GM12874 (cell line): ENCODE data around the gene PRSS8.
A peak's percentile ranks its signal among the peaks of the same experiment; 100 is the strongest.

Experiments
- TF ChIP-seq, protein P1 (sequence below): IDR thresholded peaks from 2 replicates; pipeline ENCODE4 v1.5.1; 2011; ENCODE audit warnings: low read depth, mild to moderate bottlenecking, control low read depth, low read length, moderate library complexity; ENCODE audit not compliant: insufficient read depth

The PRSS8 gene

DNA sequence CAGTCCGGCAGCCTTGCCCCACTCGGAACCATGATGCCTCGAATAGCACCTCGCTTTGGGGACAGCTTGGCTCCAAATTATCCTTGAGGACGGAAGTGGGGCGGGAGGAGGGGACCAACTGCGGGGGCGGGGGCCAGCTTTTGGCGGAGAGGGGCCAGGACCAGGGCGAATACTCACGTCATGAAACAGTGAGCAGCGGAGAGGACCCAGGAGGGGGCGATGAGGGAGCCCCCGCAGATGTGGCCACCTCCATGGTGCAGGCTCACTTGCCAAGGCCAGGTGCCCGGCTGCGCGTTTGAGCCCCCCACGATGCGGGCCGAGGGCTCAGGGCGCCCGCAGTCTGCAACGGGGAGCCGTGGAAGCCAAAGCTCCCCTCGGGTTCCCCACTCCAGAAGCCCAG, 13.4 kb upstream of the PRSS8 start:
- TF ChIP-seq, protein P1, sequence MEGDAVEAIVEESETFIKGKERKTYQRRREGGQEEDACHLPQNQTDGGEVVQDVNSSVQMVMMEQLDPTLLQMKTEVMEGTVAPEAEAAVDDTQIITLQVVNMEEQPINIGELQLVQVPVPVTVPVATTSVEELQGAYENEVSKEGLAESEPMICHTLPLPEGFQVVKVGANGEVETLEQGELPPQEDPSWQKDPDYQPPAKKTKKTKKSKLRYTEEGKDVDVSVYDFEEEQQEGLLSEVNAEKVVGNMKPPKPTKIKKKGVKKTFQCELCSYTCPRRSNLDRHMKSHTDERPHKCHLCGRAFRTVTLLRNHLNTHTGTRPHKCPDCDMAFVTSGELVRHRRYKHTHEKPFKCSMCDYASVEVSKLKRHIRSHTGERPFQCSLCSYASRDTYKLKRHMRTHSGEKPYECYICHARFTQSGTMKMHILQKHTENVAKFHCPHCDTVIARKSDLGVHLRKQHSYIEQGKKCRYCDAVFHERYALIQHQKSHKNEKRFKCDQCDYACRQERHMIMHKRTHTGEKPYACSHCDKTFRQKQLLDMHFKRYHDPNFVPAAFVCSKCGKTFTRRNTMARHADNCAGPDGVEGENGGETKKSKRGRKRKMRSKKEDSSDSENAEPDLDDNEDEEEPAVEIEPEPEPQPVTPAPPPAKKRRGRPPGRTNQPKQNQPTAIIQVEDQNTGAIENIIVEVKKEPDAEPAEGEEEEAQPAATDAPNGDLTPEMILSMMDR: no peak

DNA sequence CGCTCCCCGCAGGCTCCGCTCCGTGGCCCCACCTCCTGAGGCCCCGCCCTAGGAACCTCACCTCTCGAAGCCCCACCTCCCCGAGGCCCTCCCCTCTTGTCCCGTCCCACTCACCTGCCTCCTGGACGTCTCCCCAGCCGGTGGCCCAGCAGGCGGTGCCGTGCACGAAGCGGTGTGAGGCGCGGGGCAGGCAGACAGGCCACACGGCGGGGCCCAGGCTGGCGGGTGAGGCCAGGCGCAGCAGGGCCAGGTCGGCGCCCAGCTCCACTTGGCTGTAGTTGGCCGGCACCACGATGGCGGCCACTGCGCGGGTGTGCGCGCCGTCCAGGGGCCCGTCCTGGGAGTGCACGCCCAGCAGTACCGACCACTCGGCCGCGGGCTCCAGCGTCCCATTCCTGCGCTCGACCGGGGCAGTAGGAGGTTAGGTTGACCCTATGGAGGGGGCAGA, 12.8 kb upstream of the PRSS8 start:
- TF ChIP-seq, protein P1: no peak

DNA sequence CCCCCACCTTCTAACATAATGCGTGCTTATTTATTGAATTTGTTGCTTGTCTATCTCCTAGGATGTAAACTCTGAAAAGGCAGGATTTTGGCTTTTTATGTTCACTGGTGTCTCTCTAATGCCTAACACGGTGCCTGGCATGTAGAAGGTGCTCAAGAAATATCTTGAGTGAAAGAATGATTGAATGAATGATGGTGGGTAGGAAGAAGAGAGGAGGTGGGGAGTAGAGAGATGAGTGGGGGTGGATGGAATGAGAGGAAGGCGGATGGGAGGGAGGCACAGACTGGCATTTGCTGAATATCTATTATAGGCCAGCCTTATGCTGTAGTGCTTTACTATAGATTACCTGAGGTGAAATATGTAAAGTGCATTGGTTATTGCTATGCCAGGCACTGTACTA, 12.0 kb upstream of the PRSS8 start:
- TF ChIP-seq, protein P1: no peak

DNA sequence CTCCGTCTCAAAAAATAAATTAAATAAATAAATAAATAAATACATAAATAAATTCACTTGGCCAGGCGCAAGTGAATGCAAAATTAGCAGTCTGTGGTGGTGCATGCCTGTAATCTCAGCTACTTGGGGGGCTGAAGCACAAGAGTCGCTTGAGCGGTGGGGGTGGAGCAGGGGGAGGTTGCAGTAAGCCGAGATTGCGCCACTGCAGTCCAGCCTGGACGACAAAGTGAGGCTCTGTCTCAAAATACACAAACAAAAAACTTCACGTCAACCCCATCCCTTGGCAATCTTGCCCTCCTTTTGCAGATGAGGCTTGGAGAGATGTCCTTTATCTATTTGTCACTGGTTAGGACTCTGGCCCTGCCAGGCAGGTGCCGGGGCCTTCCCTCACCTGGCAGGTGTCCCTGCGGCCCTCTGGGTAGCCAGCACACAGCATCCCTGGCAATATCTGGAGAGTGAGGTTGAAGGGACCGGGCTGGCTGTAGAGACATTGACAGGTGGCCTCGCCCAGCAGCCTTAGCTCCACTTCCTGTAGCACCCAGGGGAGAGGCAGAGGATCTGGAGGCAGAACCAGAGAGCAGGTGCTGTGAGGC, 10.0 kb upstream of the PRSS8 start:
- TF ChIP-seq, protein P1: no peak

DNA sequence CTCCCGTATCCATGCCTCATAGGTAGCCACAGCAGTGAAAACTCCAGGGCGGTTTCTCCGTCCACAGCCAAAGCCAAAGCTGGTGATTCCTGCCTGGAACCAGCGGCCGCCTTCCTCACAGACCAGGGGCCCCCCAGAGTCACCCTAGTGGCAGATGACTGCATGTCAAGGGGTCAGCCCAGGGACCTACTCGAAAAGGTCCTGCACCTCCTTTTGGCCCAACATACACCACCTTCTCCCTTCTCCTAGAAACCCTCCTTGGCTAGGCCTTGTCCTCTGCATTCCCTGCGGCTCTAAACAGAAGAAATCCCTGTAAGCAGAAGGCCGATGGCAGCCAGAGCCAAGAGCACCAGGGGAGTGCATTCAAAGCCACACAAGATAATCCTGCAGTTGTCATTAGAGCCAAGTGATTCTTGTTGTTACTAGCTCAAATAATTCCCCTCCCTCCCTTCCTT, 8.2 kb upstream of the PRSS8 start:
- TF ChIP-seq, protein P1: no peak

DNA sequence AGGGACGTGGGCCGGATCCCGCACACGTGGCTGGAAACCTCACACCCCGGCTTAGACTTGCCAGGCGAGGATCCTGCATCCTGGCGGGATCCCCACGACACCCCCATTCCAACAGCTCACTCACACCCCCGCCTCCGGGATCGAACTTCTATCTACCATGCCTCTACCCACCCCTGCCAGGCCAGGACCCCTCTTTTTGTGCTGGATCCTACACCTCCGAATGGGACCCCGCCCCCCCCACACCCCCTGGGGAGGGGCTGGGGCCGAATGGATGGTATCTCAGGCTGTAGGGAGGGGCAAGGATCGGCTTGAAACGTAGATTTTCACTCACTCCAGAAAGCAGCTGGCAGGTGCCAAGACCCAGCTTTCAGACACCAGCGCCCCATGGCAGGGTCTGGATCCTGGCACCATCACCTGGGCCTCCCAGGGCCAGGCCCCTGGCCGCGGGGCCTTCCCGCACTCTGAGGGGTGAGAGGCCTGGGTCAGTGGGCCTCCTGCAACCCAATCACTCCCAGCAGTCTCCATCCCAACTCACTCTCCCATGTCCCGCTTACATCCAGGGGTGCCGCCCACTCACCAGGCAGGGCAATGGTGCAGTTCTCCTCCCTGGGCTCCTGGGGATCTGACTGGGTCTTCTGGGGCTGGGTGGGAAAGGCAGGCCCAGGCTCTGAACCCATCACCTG, 7.6 kb upstream of the PRSS8 start:
- TF ChIP-seq, protein P1: no peak

DNA sequence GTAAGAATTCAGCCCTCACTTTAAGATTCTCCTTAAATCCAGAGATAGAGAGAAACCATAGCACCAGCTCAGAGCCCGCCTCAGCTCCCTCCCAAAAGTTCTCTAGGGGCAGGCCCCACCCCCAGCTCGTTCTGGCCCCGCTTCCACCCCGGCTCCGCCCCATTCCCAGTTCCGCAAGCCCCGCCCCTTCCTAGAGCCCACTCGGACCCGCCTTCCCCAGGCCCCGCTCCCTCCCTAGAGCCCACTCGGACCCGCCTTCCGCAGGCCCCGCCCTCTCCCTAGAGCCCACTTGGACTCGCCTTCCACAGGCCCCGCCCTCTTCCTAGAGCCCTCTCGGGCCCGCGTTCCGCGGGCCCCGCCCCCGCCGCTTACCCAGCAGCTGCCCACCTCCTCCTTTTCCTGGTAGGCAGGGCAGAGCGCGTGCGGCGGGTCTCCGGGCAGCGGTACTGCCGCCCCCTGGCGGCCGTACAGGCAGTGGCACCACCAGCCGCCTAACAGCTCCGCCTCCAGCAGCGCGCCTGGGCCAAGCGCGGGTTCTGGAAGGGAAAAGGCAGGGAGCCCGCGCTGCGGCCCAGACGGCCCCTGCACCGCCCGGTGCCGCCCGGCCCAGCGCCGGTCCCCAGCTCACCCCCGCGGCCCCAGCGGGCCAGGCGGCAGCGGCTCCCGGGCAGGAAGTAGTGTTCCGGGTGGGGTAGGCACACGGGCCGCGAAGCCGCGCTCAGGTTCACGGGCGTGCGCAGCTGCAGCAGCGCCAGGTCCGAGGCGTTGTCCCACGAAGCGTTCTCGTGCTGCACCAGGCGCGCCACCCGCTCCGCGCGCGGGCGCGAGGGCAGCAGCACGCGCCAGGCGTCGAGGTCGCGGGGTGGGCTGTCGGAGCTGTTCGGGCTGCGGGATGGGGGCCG, 6.8 kb upstream of the PRSS8 start:
- TF ChIP-seq, protein P1: peak; percentile 96
